ENCODE measurements around the gene LAYN.

LAYN gene

GRCh38 chr11:111562692-111563389 lies 22.3 kb downstream of the LAYN start:
- DNase-seq, result no peak

GRCh38 chr11:111565114-111565720 lies 24.7 kb downstream of the LAYN start:
- DNase-seq, result peak; percentile 62

GRCh38 chr11:111566324-111566723 lies 25.8 kb downstream of the LAYN start:
- peak; percentile 29 for DNase-seq

GRCh38 chr11:111569476-111569875 lies 29.0 kb downstream of the LAYN start:
- no peak for DNase-seq

- DNase-seq, result no peak
Observed at GRCh38 chr11:111570796-111571195, 30.3 kb downstream of the LAYN start.

- DNase-seq, result no peak
Observed at GRCh38 chr11:111571829-111572501, 31.4 kb downstream of the LAYN start.

- DNase-seq, result no peak
Observed at GRCh38 chr11:111572581-111572980, 32.1 kb downstream of the LAYN start.

- DNase-seq, result peak; percentile 7
Observed at GRCh38 chr11:111573821-111574249, 33.3 kb downstream of the LAYN start.

GRCh38 chr11:111574373-111575225 lies 34.1 kb downstream of the LAYN start:
- peak; percentile 40 for DNase-seq

GRCh38 chr11:111575740-111576139 lies 35.2 kb downstream of the LAYN start:
- no peak for DNase-seq

- DNase-seq, result no peak
Observed at GRCh38 chr11:111577821-111578220, 37.3 kb downstream of the LAYN start.

GRCh38 chr11:111581341-111581740 lies 40.8 kb downstream of the LAYN start:
- DNase-seq, result no peak

GRCh38 chr11:111582163-111582562 lies 41.6 kb downstream of the LAYN start:
- DNase-seq, result no peak

GRCh38 chr11:111582881-111583280 lies 42.4 kb downstream of the LAYN start:
- DNase-seq, result no peak

GRCh38 chr11:111585371-111585770 lies 44.9 kb downstream of the LAYN start:
- DNase-seq, result no peak

GRCh38 chr11:111586388-111586831 lies 45.9 kb downstream of the LAYN start:
- DNase-seq, result peak; percentile 39

GRCh38 chr11:111589114-111589513 lies 48.6 kb downstream of the LAYN start:
- DNase-seq, result no peak

GRCh38 chr11:111589886-111590499 lies 49.5 kb downstream of the LAYN start:
- no peak for DNase-seq

GRCh38 chr11:111591187-111591960 lies 50.9 kb downstream of the LAYN start:
- no peak for DNase-seq

- DNase-seq, result no peak
Observed at GRCh38 chr11:111592491-111592890, 52.0 kb downstream of the LAYN start.

GRCh38 chr11:111596319-111596718 lies 55.8 kb downstream of the LAYN start:
- no peak for DNase-seq

- no peak for DNase-seq
Observed at GRCh38 chr11:111598148-111598547, 57.6 kb downstream of the LAYN start.
